Measurements from ENCODE around the gene DENND4C. TPM values are rescaled to one million over a fixed set of nuclear protein-coding genes. Genes with fewer than 3 reads are reported as not detected.
"Not testable (repeated sequence)": the region's sequence is repeated elsewhere in the genome, so short reads cannot be mapped to it uniquely, and the experiment has no call there.

The DENND4C gene
- total RNA-seq, 4 donors from 2014 or later = 101 to 143 (median 110) TPM

- WGBS, 2 donors (ENCODE audit: low coverage in 1 of 2) = 73 to 92% methylated on average over 6 of the region's 6 CpGs
- DNase-seq = no peak
- Histone ChIP-seq H3K36me3 (peaks cover 0 to 4% (median 0%) of the 10 kb centered on the region in 4 donors), H3K9me3 (no peaks in the 10 kb centered on the region), H3K27me3 (no peaks in the 10 kb centered on the region), H3K4me1 (peaks cover 0 to 18% (median 3%) of the 10 kb centered on the region in 4 donors), H3K27ac (no peak overlapping the region), H3K4me3 (no peak overlapping the region)
- no peak for TF ChIP-seq CTCF (IDR thresholded peaks at IDR 0.05)
- TF ChIP-seq EP300 (IDR thresholded peaks at IDR 0.05; ENCODE audit: low read depth) = no peak
- no peak for TF ChIP-seq POLR2AphosphoS5 (IDR thresholded peaks at IDR 0.05)
- no peak for TF ChIP-seq POLR2A (IDR thresholded peaks at IDR 0.05)
- intact Hi-C loops (cut with DNase I; ENCODE audit: low total_unique reads) = no loop called here
- in situ Hi-C loops (cut with MboI; ENCODE audit: low pct_ligation_motif_present in 1 of 4, low pct_unique_long_range_greater_than_20kb in 1 of 4, low sequenced_read_pairs in 3 of 4) = loop anchor here in 1 of 4 donors (25.0 kb wide), 1 partner anchor 129 kb away; the partner anchor contains the start of gene HAUS6
Measured at GRCh38 chr9:19241728-19242127, 11.2 kb downstream of the DENND4C start.

DNA sequence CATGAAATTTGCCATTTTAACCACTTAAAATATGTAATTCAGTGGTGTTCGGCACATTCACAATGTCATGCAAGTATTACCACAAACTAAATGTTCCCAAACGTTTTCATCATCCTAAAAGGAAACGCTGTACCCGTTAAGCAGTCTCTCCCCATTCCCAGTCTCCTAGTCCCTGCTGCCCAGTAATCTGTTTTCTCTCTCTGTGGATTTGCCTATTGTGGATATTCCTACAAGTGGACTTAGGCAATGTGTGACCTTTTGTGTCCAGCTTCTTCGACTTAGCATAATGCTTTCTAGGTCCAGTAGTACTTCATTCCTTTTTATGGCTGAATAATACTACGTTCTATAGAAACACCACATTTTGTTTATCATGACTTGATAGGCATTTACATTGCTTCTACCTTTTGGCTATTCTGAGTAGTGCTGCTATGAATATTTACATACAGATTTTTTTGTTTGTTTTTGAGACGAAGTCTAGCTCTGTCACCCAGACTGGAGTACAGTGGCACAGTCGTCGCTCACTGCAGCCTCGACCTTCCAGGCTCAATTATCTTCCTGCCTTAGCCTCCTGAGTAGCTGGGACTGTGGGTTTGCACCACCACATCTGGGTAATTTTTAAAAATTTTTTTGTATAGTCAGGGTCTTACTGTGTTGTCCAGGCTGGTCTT lies 13.0 kb downstream of the DENND4C start:
- no peak overlapping the region for H3K4me3 ChIP-seq
- H3K36me3 ChIP-seq = peaks cover 0 to 4% (median 0%) of the 10 kb centered on the region in 4 donors
- H3K4me1 ChIP-seq = peaks cover 0 to 23% (median 3%) of the 10 kb centered on the region in 4 donors
- H3K9me3 ChIP-seq = no peaks in the 10 kb centered on the region
- H3K27me3 ChIP-seq = no peaks in the 10 kb centered on the region
- H3K27ac ChIP-seq = no peak overlapping the region
- intact Hi-C loops (cut with DNase I; ENCODE audit: low total_unique reads) (no loop called here), in situ Hi-C loops (cut with MboI; ENCODE audit: low pct_ligation_motif_present in 1 of 4, low pct_unique_long_range_greater_than_20kb in 1 of 4, low sequenced_read_pairs in 3 of 4) (loop anchor here in 1 of 4 donors (25.0 kb wide), 1 partner anchor 131 kb away; the partner anchor contains the start of gene HAUS6)
- TF ChIP-seq EP300 (IDR thresholded peaks at IDR 0.05; ENCODE audit: low read depth) (no peak), CTCF (IDR thresholded peaks at IDR 0.05) (no peak), POLR2AphosphoS5 (IDR thresholded peaks at IDR 0.05) (no peak)
- DNase-seq = no peak
- 76 to 78% methylated on average over 10 of the region's 10 CpGs for WGBS, 2 donors (ENCODE audit: low coverage in 1 of 2)

DNA sequence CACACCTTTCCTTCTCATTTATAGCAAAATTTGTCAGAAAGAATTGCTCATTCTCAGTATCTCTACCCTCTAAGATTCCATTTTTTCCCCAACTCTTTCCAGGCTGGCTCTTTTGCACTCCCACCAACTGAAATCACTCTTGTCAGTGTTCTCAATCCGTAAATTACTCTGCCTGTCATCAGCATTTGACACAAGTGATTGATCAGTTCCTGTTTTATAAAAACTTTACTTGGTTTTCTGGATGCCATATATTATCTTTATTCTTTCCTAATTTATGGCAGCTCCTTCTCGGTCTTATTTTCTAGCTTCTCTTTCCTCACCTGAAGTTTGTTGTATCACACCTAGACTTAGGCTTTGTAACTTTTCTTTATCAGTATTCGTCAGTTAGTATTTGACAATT lies 16.4 kb downstream of the DENND4C start:
- 96% methylated on average over 3 of the region's 3 CpGs for WGBS, 2 donors (ENCODE audit: low coverage in 1 of 2)
- Histone ChIP-seq H3K36me3 (no peaks in the 10 kb centered on the region), H3K9me3 (no peaks in the 10 kb centered on the region), H3K27me3 (no peaks in the 10 kb centered on the region), H3K27ac (no peak overlapping the region), H3K4me1 (peaks cover 5 to 36% (median 16%) of the 10 kb centered on the region in 4 donors), H3K4me3 (no peak overlapping the region)
- DNase-seq = no peak
- in situ Hi-C loops (cut with MboI; ENCODE audit: low pct_ligation_motif_present in 1 of 4, low pct_unique_long_range_greater_than_20kb in 1 of 4, low sequenced_read_pairs in 3 of 4) = loop anchor here in 1 of 4 donors (25.0 kb wide), 1 partner anchor 135 kb away; the partner anchor contains the start of gene HAUS6
- TF ChIP-seq POLR2AphosphoS5 (IDR thresholded peaks at IDR 0.05) = no peak
- no peak for TF ChIP-seq EP300 (IDR thresholded peaks at IDR 0.05; ENCODE audit: low read depth)
- TF ChIP-seq POLR2A (IDR thresholded peaks at IDR 0.05) = no peak
- no peak for TF ChIP-seq CTCF (IDR thresholded peaks at IDR 0.05)
- intact Hi-C loops (cut with DNase I; ENCODE audit: low total_unique reads) = no loop called here

GRCh38 chr9:19247420-19247819 lies 16.9 kb downstream of the DENND4C start:
- no peak for DNase-seq
- 82 to 92% methylated on average over 2 of the region's 2 CpGs for WGBS, 2 donors (ENCODE audit: low coverage in 1 of 2)
- in situ Hi-C loops (cut with MboI; ENCODE audit: low pct_ligation_motif_present in 1 of 4, low pct_unique_long_range_greater_than_20kb in 1 of 4, low sequenced_read_pairs in 3 of 4) = loop anchor here in 1 of 4 donors (25.0 kb wide), 1 partner anchor 135 kb away; the partner anchor contains the start of gene HAUS6
- peaks cover 5 to 39% (median 16%) of the 10 kb centered on the region in 4 donors for H3K4me1 ChIP-seq
- H3K27me3 ChIP-seq = no peaks in the 10 kb centered on the region
- intact Hi-C loops (cut with DNase I; ENCODE audit: low total_unique reads) = no loop called here
- H3K9me3 ChIP-seq = no peaks in the 10 kb centered on the region
- H3K27ac ChIP-seq = no peak overlapping the region
- H3K36me3 ChIP-seq = no peaks in the 10 kb centered on the region
- no peak for TF ChIP-seq POLR2A (IDR thresholded peaks at IDR 0.05)
- no peak for TF ChIP-seq CTCF (IDR thresholded peaks at IDR 0.05)
- TF ChIP-seq POLR2AphosphoS5 (IDR thresholded peaks at IDR 0.05) = no peak
- TF ChIP-seq EP300 (IDR thresholded peaks at IDR 0.05; ENCODE audit: low read depth) = no peak
- no peak overlapping the region for H3K4me3 ChIP-seq

DNA sequence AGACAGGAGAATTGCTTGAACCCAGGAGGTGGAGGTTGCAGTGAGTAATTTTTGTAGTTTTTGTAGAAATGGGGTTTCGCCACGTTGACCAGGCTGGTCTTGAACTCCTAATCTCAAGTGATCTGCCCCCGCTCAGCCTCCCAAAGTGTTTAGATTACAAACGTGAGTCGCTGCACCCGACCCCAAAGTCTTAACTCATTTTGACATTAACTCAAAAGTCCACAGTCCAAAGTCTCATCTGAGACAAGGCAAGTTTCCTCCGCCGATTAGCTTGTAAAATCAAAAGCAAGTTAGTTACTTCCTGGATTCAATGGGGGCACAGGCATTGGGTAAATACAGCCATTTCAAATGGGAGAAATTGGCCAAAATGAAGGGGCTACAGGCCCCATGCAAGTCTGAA lies 19.9 kb downstream of the DENND4C start:
- H3K36me3 ChIP-seq; in situ Hi-C loops (cut with MboI; ENCODE audit: low pct_ligation_motif_present in 1 of 4, low pct_unique_long_range_greater_than_20kb in 1 of 4, low sequenced_read_pairs in 3 of 4); H3K9me3 ChIP-seq; H3K4me3 ChIP-seq; intact Hi-C loops (cut with DNase I; ENCODE audit: low total_unique reads); DNase-seq; H3K27me3 ChIP-seq; H3K27ac ChIP-seq: not testable (repeated sequence)
- peaks cover 5 to 46% (median 16%) of the 10 kb centered on the region in 4 donors for H3K4me1 ChIP-seq
- 46 to 56% methylated on average over 4 to 8 of the region's 8 CpGs for WGBS, 2 donors (ENCODE audit: low coverage in 1 of 2)

DNA sequence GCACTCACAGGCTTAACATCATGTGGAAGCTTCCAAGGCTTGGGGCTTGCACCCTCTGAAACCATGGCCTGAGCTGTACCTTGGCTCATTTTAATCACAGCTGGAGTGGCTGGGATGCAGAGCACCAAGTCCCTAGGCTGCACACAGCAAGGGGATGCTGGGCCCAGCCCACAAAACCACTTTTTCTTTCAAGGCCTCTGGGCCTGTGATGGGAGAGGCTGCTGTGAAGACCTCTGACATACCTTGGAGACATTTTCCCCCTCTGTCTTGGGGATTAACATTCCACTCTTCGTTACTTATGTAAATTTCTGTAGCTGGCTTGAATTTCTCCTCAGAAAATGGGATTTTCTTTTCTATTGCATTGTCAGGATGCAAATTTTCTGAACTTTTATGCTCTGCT lies 20.7 kb downstream of the DENND4C start:
- in situ Hi-C loops (cut with MboI; ENCODE audit: low pct_ligation_motif_present in 1 of 4, low pct_unique_long_range_greater_than_20kb in 1 of 4, low sequenced_read_pairs in 3 of 4); intact Hi-C loops (cut with DNase I; ENCODE audit: low total_unique reads): not testable (repeated sequence)

More for the DNA sequence above, 20.7 kb downstream of the DENND4C start:
- not testable (repeated sequence) for DNase-seq, H3K9me3 ChIP-seq, H3K27ac ChIP-seq, H3K27me3 ChIP-seq, H3K36me3 ChIP-seq, H3K4me3 ChIP-seq
- WGBS, 2 donors (ENCODE audit: low coverage in 1 of 2) = 93 to 100% methylated on average over 1 of the region's 1 CpG
- H3K4me1 ChIP-seq = peaks cover 5 to 46% (median 16%) of the 10 kb centered on the region in 4 donors

Measured in transverse colon (tissue), 4 donors.